H1 (cell line): ENCODE data around the gene TAAR1. TPM values are rescaled to one million over a fixed set of nuclear protein-coding genes. Genes with fewer than 3 reads are reported as not detected.
"Not testable (repeated sequence)": the region's sequence is repeated elsewhere in the genome, so short reads cannot be mapped to it uniquely, and the experiment has no call there.

Experiments
- CTCF ChIA-PET: fragments of 300-600 bp; sonication (Branson Sonifier 250); formaldehyde crosslinking; loops from one replicate; lab custom pipeline; 2021; ENCODE audit not compliant: partially characterized antibody; lab: Charles Lee
- POLR2A ChIA-PET: fragments of 300-600 bp; sonication (Branson Sonifier 250); formaldehyde crosslinking; loops from one replicate; lab custom pipeline; 2021; ENCODE audit warnings: inconsistent platforms; ENCODE audit not compliant: partially characterized antibody; lab: Charles Lee
- DNase-seq, 2 experiments: peaks; one replicate each; pipeline versions ENCODE4 v3.0.0 to v3.0.0-alpha.2; 2010 to 2022; ENCODE audit warnings: low spot score in 2 of 2, low read depth in 1 of 2, mixed read lengths in 1 of 2
- FAIRE-seq: peaks from 2 replicates; lab custom pipeline; 2011; peaks lifted over from hg19 to GRCh38; lab: Jason Lieb, UNC
- H2AFZ ChIP-seq: 2 replicates; pipeline ENCODE4 v1.8.1; 2012; ENCODE audit warnings: low read length, inconsistent platforms
- H2AK5ac ChIP-seq: 2 replicates; pipeline ENCODE4 v1.6.1; 2013; ENCODE audit warnings: low read depth, low read length
- H2BK120ac ChIP-seq: replicated peaks from 2 replicates; pipeline ENCODE3; 2013; ENCODE audit warnings: low read depth, low read length, inconsistent platforms
- H2BK12ac ChIP-seq: 2 replicates; pipeline ENCODE4 v1.6.1; 2013; ENCODE audit warnings: low read depth, low read length
- H2BK15ac ChIP-seq: 2 replicates; pipeline ENCODE4 v1.6.1; 2013; ENCODE audit warnings: low read length
- H2BK20ac ChIP-seq: 2 replicates; pipeline ENCODE4 v1.6.1; 2013; ENCODE audit warnings: low read length
- H2BK5ac ChIP-seq: 2 replicates; pipeline ENCODE4 v1.6.1; 2013; ENCODE audit warnings: low read depth, low read length
- H3K14ac ChIP-seq: 2 replicates; pipeline ENCODE4 v1.6.1; 2013; ENCODE audit warnings: inconsistent platforms; ENCODE audit not compliant: insufficient read length
- H3K18ac ChIP-seq: 2 replicates; pipeline ENCODE4 v1.6.1; 2013; ENCODE audit warnings: low read length; ENCODE audit errors: extremely low read depth
- H3K23ac ChIP-seq: 2 replicates; pipeline ENCODE4 v1.6.1; 2013; ENCODE audit warnings: inconsistent platforms; ENCODE audit not compliant: insufficient read length
- H3K23me2 ChIP-seq: 2 replicates; pipeline ENCODE4 v1.6.1; 2013; ENCODE audit warnings: low read depth, low read length
- H3K27ac ChIP-seq: 2 replicates; pipeline ENCODE4 v1.6.1; 2011; ENCODE audit warnings: low read depth, low read length, inconsistent platforms
- H3K27me3 ChIP-seq, 4 experiments: replicated peaks in 1 of 4; 1 replicate in 1 of 4; 2 replicates in 3 of 4; pipeline versions ENCODE4 v1.6.1 to v1.8.1; 2011 to 2013; ENCODE audit warnings: low read length in 3 of 4, mild to moderate bottlenecking in 3 of 4, inconsistent platforms in 2 of 4, mixed read lengths in 2 of 4, moderate library complexity in 1 of 4; ENCODE audit not compliant: control insufficient read depth in 3 of 4, insufficient read depth in 3 of 4; ENCODE audit errors: extremely low read depth in 1 of 4
- H3K36me3 ChIP-seq, 4 experiments: 2 replicates each; pipeline versions ENCODE4 v1.6.1 to v1.8.1; 2011 to 2013; ENCODE audit warnings: mild to moderate bottlenecking in 4 of 4, low read length in 3 of 4, moderate library complexity in 2 of 4, control low read depth in 1 of 4, inconsistent platforms in 1 of 4; ENCODE audit not compliant: insufficient read depth in 4 of 4, control insufficient read depth in 2 of 4
- H3K4ac ChIP-seq: replicated peaks from 2 replicates; pipeline ENCODE3; 2013; ENCODE audit warnings: low read length, low read depth, mixed read lengths, inconsistent platforms; ENCODE audit not compliant: insufficient read length
- H3K4me1 ChIP-seq, 4 experiments: replicated peaks in 1 of 4; 1 replicate in 1 of 4; 2 replicates in 3 of 4; pipeline versions ENCODE4 v1.6.1 to v1.8.1; 2011 to 2013; ENCODE audit warnings: low read length in 3 of 4, inconsistent platforms in 2 of 4, mixed read lengths in 1 of 4; ENCODE audit not compliant: insufficient read depth in 4 of 4, control insufficient read depth in 3 of 4
- H3K4me2 ChIP-seq, 2 experiments: 2 replicates each; pipeline versions ENCODE4 v1.6.1 to v1.8.1; 2011 to 2013; ENCODE audit warnings: low read depth in 2 of 2, low read length in 2 of 2, control low read depth in 1 of 2, inconsistent platforms in 1 of 2, mild to moderate bottlenecking in 1 of 2; ENCODE audit not compliant: insufficient read depth in 1 of 2
- H3K4me3 ChIP-seq, 4 experiments: fragments of 200-600, 300-600 bp in 1 of 4; sonication (generic), shearing (Covaris generic), sonication (Bioruptor Twin) in 1 of 4; 2 replicates each; pipeline versions ENCODE4 v1.5.1 to v1.8.1; 2011 to 2016; ENCODE audit warnings: low read length in 4 of 4, low read depth in 3 of 4, control low read depth in 2 of 4, inconsistent platforms in 2 of 4, mild to moderate bottlenecking in 2 of 4, mixed read lengths in 1 of 4, moderate library complexity in 1 of 4; ENCODE audit not compliant: insufficient read depth in 2 of 4; ENCODE audit errors: extremely low read depth in 1 of 4
- H3K56ac ChIP-seq: replicated peaks from 2 replicates; pipeline ENCODE3; 2013; ENCODE audit warnings: low read depth, mild to moderate bottlenecking, mixed read lengths, low read length, inconsistent platforms; ENCODE audit not compliant: insufficient read length
- H3K79me1 ChIP-seq: 2 replicates; pipeline ENCODE4 v1.6.1; 2013; ENCODE audit warnings: low read depth, low read length, control low read depth
- H3K79me2 ChIP-seq, 2 experiments: 2 replicates each; pipeline versions ENCODE4 v1.6.1 to v1.8.1; 2012 to 2013; ENCODE audit warnings: low read length in 2 of 2, mild to moderate bottlenecking in 2 of 2, inconsistent platforms in 1 of 2; ENCODE audit not compliant: insufficient read depth in 2 of 2, control insufficient read depth in 1 of 2
- H3K9ac ChIP-seq, 4 experiments: replicated peaks in 1 of 4; 1 replicate in 1 of 4; 2 replicates in 3 of 4; pipeline versions ENCODE4 v1.6.1 to v1.8.1; 2011 to 2013; ENCODE audit warnings: low read depth in 3 of 4, low read length in 3 of 4, control low read depth in 2 of 4, mild to moderate bottlenecking in 2 of 4, moderate library complexity in 2 of 4, inconsistent platforms in 1 of 4; ENCODE audit errors: extremely low read depth in 1 of 4
- H3K9me3 ChIP-seq, 2 experiments: 2 replicates each; pipeline versions ENCODE4 v1.6.1 to v1.8.1; 2012 to 2013; ENCODE audit warnings: mild to moderate bottlenecking in 2 of 2, moderate library complexity in 2 of 2, control low read depth in 1 of 2, inconsistent platforms in 1 of 2, low read depth in 1 of 2, low read length in 1 of 2, mixed read lengths in 1 of 2; ENCODE audit not compliant: insufficient read depth in 2 of 2
- H4K20me1 ChIP-seq, 2 experiments: replicated peaks in 1 of 2; 2 replicates each; pipeline versions ENCODE3 to v1.8.1; 2011 to 2013; ENCODE audit warnings: inconsistent platforms in 2 of 2, low read length in 2 of 2, mild to moderate bottlenecking in 1 of 2; ENCODE audit not compliant: insufficient read depth in 2 of 2, control insufficient read depth in 1 of 2
- H4K5ac ChIP-seq: 2 replicates; pipeline ENCODE4 v1.6.1; 2013; ENCODE audit warnings: low read length, low read depth, mixed read lengths, inconsistent platforms; ENCODE audit not compliant: insufficient read length
- H4K8ac ChIP-seq: 2 replicates; pipeline ENCODE4 v1.8.0; 2013; ENCODE audit warnings: mild to moderate bottlenecking, moderate library complexity, low read length, inconsistent platforms; ENCODE audit not compliant: insufficient read depth; ENCODE audit errors: extremely low read depth
- H4K91ac ChIP-seq: replicated peaks from 2 replicates; pipeline ENCODE3; 2013; ENCODE audit warnings: low read length, mixed read lengths, inconsistent platforms; ENCODE audit not compliant: insufficient read length
- polyA plus RNA-seq, 7 experiments: library from polyadenylated mRNA; depleted of rRNA in 3 of 7; stranded (reverse) in 5 of 7; unstranded in 2 of 7; fragments of >200 nt in 5 of 7; fragments of 200-250 nt in 2 of 7; gene quantifications; 1 replicate in 5 of 7; 2 replicates in 1 of 7; 4 replicates in 1 of 7; pipeline versions ENCODE4 v1.2.1 to v1.2.3, GENCODE V29; 2011 to 2013; ENCODE audit warnings: missing spikeins in 2 of 7, mixed read lengths in 2 of 7
- total RNA-seq: library from RNA; stranded (reverse); fragmentation: NEBNext Ultra II Directional; extraction: Animal tissue kit (Norgen Biotek cat#: 25700); gene quantifications from 2 replicates; pipeline ENCODE4 v1.2.1, GENCODE V29; 2021

The TAAR1 gene
- total and polyA plus RNA-seq, 2 of the 8 experiments (the other 6 are each of a cell fraction or from before 2014, with no cell fraction given), result not detected

DNA sequence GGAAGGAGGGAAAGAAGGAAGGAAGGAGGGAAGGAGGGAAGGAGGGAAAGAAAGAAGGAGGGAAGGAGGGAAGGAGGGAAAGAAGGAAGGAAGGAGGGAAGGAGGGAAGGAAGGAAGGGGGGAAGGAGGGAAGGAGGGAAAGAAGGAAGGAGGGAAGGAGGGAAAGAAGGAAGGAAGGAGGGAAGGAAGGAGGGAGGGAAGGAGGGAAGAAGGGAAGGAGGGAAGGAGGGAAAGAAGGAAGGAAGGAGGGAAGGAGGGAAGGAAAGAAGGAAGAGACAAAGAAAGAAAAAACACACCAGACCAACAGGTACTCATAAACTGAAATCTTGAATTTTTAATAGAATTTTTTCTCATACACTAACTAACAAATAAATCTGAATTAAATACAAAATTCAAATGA, 58.1 kb downstream of the TAAR1 start:
- H2BK12ac ChIP-seq, H3K18ac ChIP-seq, H4K20me1 ChIP-seq, H3K9ac ChIP-seq, H3K56ac ChIP-seq, H2AFZ ChIP-seq, H3K4me1 ChIP-seq, H2BK20ac ChIP-seq, H3K14ac ChIP-seq, H3K27ac ChIP-seq, H3K23me2 ChIP-seq, DNase-seq, H2AK5ac ChIP-seq, H3K79me2 ChIP-seq, FAIRE-seq, H3K36me3 ChIP-seq, H2BK120ac ChIP-seq, H3K4me3 ChIP-seq, H4K5ac ChIP-seq, H3K4ac ChIP-seq, H4K8ac ChIP-seq, H2BK5ac ChIP-seq, H3K4me2 ChIP-seq, POLR2A ChIA-PET, H3K23ac ChIP-seq, H3K27me3 ChIP-seq, H2BK15ac ChIP-seq, H3K9me3 ChIP-seq, H4K91ac ChIP-seq, H3K79me1 ChIP-seq: not testable (repeated sequence)
- CTCF ChIA-PET, result interaction anchor here (1.0 to 2.8 kb wide), 4 partner anchors 9 to 162 kb away, joined by 3 to 15 read pairs (median 4); no protein-coding TSS in a partner anchor
